RWPE2 (cell line): ENCODE measurements around the gene DNAH11.
"Not testable (repeated sequence)": the region's sequence is repeated elsewhere in the genome, so short reads cannot be mapped to it uniquely, and the experiment has no call there.

Experiments
- ATAC-seq: fragments of 200-7000 bp; cut with Tn5 transposase; 3 replicates; pipeline ENCODE4 v1.9.1; 2021; ENCODE audit warnings: low read depth
- DNase-seq: peaks from one replicate; pipeline ENCODE4 v3.0.0-alpha.2; 2020; ENCODE audit warnings: low spot score
- H3K27ac ChIP-seq: fragments of 450-650 bp; 2 replicates; pipeline ENCODE4 v1.5.1; 2017; ENCODE audit warnings: mild to moderate bottlenecking; ENCODE audit not compliant: poor library complexity, severe bottlenecking
- H3K27me3 ChIP-seq: fragments of 250-450 bp; sonication (Bioruptor Pico); 2 replicates; pipeline ENCODE4 v1.5.1; 2021; ENCODE audit warnings: mild to moderate bottlenecking, moderate library complexity; ENCODE audit not compliant: insufficient read depth, poor library complexity, severe bottlenecking
- H3K36me3 ChIP-seq: fragments of 250-450 bp; sonication (Bioruptor Pico); 2 replicates; pipeline ENCODE4 v1.5.1; 2020; ENCODE audit warnings: low read depth, mild to moderate bottlenecking, moderate library complexity
- H3K4me1 ChIP-seq: fragments of 250-450 bp; sonication (Bioruptor Pico); 2 replicates; pipeline ENCODE4 v1.5.1; 2021; ENCODE audit warnings: mild to moderate bottlenecking, moderate library complexity; ENCODE audit not compliant: insufficient read depth, poor library complexity, severe bottlenecking
- H3K4me3 ChIP-seq: fragments of 250-450 bp; sonication (Bioruptor Pico); 2 replicates; pipeline ENCODE4 v1.5.1; 2021; ENCODE audit warnings: mild to moderate bottlenecking, moderate library complexity; ENCODE audit not compliant: severe bottlenecking
- H3K9me3 ChIP-seq: fragments of 250-450 bp; sonication (Bioruptor Pico); 2 replicates; pipeline ENCODE4 v1.5.1; 2021; ENCODE audit warnings: mild to moderate bottlenecking, moderate library complexity; ENCODE audit not compliant: severe bottlenecking
- CTCF ChIP-seq: fragments of 450-650 bp; IDR thresholded peaks from one replicate; pipeline ENCODE4 v1.5.1; 2017; ENCODE audit warnings: mild to moderate bottlenecking, moderate library complexity; ENCODE audit not compliant: poor library complexity, severe bottlenecking

Gene DNAH11

GRCh38 chr7:21671859-21672258 is 129.0 kb downstream of the DNAH11 start:
- Histone ChIP-seq H3K27ac (no peak overlapping the region), H3K27me3 (no peaks in the 10 kb centered on the region), H3K4me3 (no peak overlapping the region), H3K36me3 (no peaks in the 10 kb centered on the region), H3K4me1 (no peaks in the 10 kb centered on the region), H3K9me3 (no peaks in the 10 kb centered on the region)
- DNase-seq (no peak), ATAC-seq (no peak)
- TF ChIP-seq CTCF = no peak

- ATAC-seq (no peak), DNase-seq (no peak)
- H3K27ac ChIP-seq = no peak overlapping the region
- H3K27me3 ChIP-seq = no peaks in the 10 kb centered on the region
- no peak overlapping the region for H3K4me3 ChIP-seq
- no peaks in the 10 kb centered on the region for H3K4me1 ChIP-seq
- peaks cover 4% of the 10 kb centered on the region for H3K9me3 ChIP-seq
- H3K36me3 ChIP-seq = no peaks in the 10 kb centered on the region
- TF ChIP-seq CTCF = no peak
Observed at GRCh38 chr7:21675255-21675654, 132.4 kb downstream of the DNAH11 start.

- Histone ChIP-seq H3K9me3 (no peaks in the 10 kb centered on the region), H3K27me3 (no peaks in the 10 kb centered on the region), H3K4me3 (no peak overlapping the region), H3K4me1 (no peaks in the 10 kb centered on the region), H3K36me3 (no peaks in the 10 kb centered on the region), H3K27ac (no peak overlapping the region)
- no peak for ATAC-seq
- no peak for DNase-seq
- TF ChIP-seq CTCF = peak; percentile 36
Observed at GRCh38 chr7:21690705-21691104, 147.9 kb downstream of the DNAH11 start.

- DNase-seq, H3K9me3 ChIP-seq, H3K27me3 ChIP-seq, ATAC-seq, H3K4me1 ChIP-seq, H3K36me3 ChIP-seq, H3K4me3 ChIP-seq, H3K27ac ChIP-seq: not testable (repeated sequence)
Observed at GRCh38 chr7:21691146-21691545, 148.3 kb downstream of the DNAH11 start.

- ATAC-seq, H3K36me3 ChIP-seq, H3K4me3 ChIP-seq, H3K9me3 ChIP-seq, H3K4me1 ChIP-seq, H3K27ac ChIP-seq, DNase-seq, H3K27me3 ChIP-seq: not testable (repeated sequence)
Observed at GRCh38 chr7:21700587-21700986, 157.7 kb downstream of the DNAH11 start.

GRCh38 chr7:21702303-21702702 is 159.5 kb downstream of the DNAH11 start:
- Histone ChIP-seq H3K4me1 (no peaks in the 10 kb centered on the region), H3K9me3 (no peaks in the 10 kb centered on the region), H3K27ac (no peak overlapping the region), H3K27me3 (no peaks in the 10 kb centered on the region), H3K36me3 (no peaks in the 10 kb centered on the region; the same call in 1 of the 2 replicates), H3K4me3 (no peak overlapping the region)
- ATAC-seq (no peak), DNase-seq (no peak)
- TF ChIP-seq CTCF = no peak
